ENCODE results near the gene AP1S1. TPM values are rescaled to one million over a fixed set of nuclear protein-coding genes. Genes with fewer than 3 reads are reported as not detected.

The AP1S1 gene
- total RNA-seq, 4 donors from 2014 or later = 28.2 to 44.4 (median 35.5) TPM

DNA sequence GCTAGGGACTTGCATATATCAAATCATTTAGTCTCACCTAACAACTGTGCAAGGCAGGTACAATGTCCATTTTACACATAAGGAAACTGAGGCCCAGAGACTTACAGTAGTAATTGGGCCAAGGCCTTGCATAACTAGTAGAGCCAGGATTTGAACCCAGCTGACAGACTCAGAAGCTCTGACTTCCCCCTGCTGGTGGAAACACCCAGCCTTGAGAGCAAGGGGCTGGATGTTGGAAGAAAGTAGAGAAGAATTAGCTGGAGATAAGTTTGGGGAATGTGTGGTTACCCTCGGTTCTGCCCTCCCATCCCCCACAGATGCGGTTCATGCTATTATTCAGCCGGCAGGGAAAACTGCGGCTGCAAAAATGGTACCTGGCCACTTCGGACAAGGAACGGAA lies 2.0 kb downstream of the AP1S1 start:
- intact Hi-C loops (cut with DNase I) = no loop called here
- TF ChIP-seq POLR2AphosphoS5 (IDR thresholded peaks at IDR 0.05) (no peak), EP300 (IDR thresholded peaks at IDR 0.05) (no peak), POLR2A (IDR thresholded peaks at IDR 0.05; ENCODE audit: low read depth) (no peak)
- TF ChIP-seq, protein P1, sequence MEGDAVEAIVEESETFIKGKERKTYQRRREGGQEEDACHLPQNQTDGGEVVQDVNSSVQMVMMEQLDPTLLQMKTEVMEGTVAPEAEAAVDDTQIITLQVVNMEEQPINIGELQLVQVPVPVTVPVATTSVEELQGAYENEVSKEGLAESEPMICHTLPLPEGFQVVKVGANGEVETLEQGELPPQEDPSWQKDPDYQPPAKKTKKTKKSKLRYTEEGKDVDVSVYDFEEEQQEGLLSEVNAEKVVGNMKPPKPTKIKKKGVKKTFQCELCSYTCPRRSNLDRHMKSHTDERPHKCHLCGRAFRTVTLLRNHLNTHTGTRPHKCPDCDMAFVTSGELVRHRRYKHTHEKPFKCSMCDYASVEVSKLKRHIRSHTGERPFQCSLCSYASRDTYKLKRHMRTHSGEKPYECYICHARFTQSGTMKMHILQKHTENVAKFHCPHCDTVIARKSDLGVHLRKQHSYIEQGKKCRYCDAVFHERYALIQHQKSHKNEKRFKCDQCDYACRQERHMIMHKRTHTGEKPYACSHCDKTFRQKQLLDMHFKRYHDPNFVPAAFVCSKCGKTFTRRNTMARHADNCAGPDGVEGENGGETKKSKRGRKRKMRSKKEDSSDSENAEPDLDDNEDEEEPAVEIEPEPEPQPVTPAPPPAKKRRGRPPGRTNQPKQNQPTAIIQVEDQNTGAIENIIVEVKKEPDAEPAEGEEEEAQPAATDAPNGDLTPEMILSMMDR (IDR thresholded peaks at IDR 0.05) = no peak
- H3K4me3 ChIP-seq = no peak overlapping the region

GRCh38 chr7:101156866-101157589 lies 2.8 kb downstream of the AP1S1 start:
- Histone ChIP-seq H3K27me3 (peaks cover 0 to 39% (median 7%) of the 10 kb centered on the region in 4 donors), H3K4me3 (no peak overlapping the region), H3K27ac (replicated peaks in 1 of 4) (no peak overlapping the region), H3K36me3 (peaks cover 25 to 53% (median 41%) of the 10 kb centered on the region in 4 donors), H3K4me1 (peaks cover 8 to 25% (median 16%) of the 10 kb centered on the region in 4 donors), H3K9me3 (no peaks in the 10 kb centered on the region)
- TF ChIP-seq POLR2A (IDR thresholded peaks at IDR 0.05; ENCODE audit: low read depth) (no peak), POLR2AphosphoS5 (IDR thresholded peaks at IDR 0.05) (no peak), EP300 (IDR thresholded peaks at IDR 0.05) (no peak)
- TF ChIP-seq, protein P1 (IDR thresholded peaks at IDR 0.05) = no peak
- intact Hi-C loops (cut with DNase I) = no loop called here
- 82% methylated on average over 10 of the region's 14 CpGs for WGBS
- DNase-seq (ENCODE audit: extremely low spot score) = no peak

More for the DNA sequence above, 2.0 kb downstream of the AP1S1 start:
- Histone ChIP-seq H3K9me3 (no peaks in the 10 kb centered on the region), H3K36me3 (peaks cover 25 to 46% (median 41%) of the 10 kb centered on the region in 4 donors), H3K27me3 (peaks cover 0 to 32% (median 3%) of the 10 kb centered on the region in 4 donors), H3K27ac (replicated peaks in 1 of 4) (no peak overlapping the region), H3K4me1 (peaks cover 8 to 25% (median 16%) of the 10 kb centered on the region in 4 donors)
- WGBS = 81% methylated on average over 6 of the region's 6 CpGs
- DNase-seq (ENCODE audit: extremely low spot score) = no peak

- H3K9me3 ChIP-seq = no peaks in the 10 kb centered on the region
- peaks cover 34 to 42% (median 36%) of the 10 kb centered on the region in 4 donors for H3K4me1 ChIP-seq
- peaks cover 10 to 69% (median 36%) of the 10 kb centered on the region in 4 donors for H3K27me3 ChIP-seq
- no peak overlapping the region for H3K4me3 ChIP-seq
- no peak for DNase-seq (ENCODE audit: extremely low spot score)
- WGBS = 80% methylated on average over 25 of the region's 31 CpGs
- intact Hi-C loops (cut with DNase I) = no loop called here
- H3K36me3 ChIP-seq = peaks cover 25 to 53% (median 41%) of the 10 kb centered on the region in 4 donors
- no peak overlapping the region for H3K27ac ChIP-seq (replicated peaks in 1 of 4)
- TF ChIP-seq POLR2AphosphoS5 (IDR thresholded peaks at IDR 0.05) = no peak
- no peak for TF ChIP-seq POLR2A (IDR thresholded peaks at IDR 0.05; ENCODE audit: low read depth)
- TF ChIP-seq, protein P1 (IDR thresholded peaks at IDR 0.05) = no peak
- TF ChIP-seq EP300 (IDR thresholded peaks at IDR 0.05) = no peak
These were observed 5.7 kb downstream of the AP1S1 start for GRCh38 chr7:101159696-101160674.

DNA sequence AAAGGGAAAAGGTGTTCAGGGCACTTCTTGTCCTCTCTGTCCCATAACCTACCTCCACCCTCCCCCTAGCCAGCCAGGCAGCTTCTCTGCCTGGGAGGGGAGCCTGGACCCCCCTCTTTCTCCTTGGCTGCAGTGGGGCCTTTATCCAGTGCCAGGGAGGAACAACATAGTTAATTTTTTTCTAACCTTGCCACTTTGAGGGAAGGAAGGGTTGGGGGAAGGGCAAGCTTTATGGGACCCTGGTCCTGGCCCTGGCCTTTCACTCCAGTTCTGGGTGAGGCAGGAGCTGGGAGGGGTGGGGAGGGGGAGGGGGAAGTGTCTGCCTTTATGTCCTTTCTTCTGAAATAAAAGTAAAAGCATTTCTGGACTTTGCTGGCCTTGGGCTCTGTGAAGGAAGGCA lies 6.6 kb downstream of the AP1S1 start:
- DNase-seq (ENCODE audit: extremely low spot score) = no peak
- TF ChIP-seq POLR2AphosphoS5 (IDR thresholded peaks at IDR 0.05) (no peak), EP300 (IDR thresholded peaks at IDR 0.05) (no peak), POLR2A (IDR thresholded peaks at IDR 0.05; ENCODE audit: low read depth) (no peak)
- TF ChIP-seq, protein P1 (IDR thresholded peaks at IDR 0.05) = no peak
- H3K9me3 ChIP-seq = no peaks in the 10 kb centered on the region
- peaks cover 35 to 42% (median 38%) of the 10 kb centered on the region in 4 donors for H3K4me1 ChIP-seq
- H3K27me3 ChIP-seq = peaks cover 12 to 78% (median 44%) of the 10 kb centered on the region in 4 donors
- H3K36me3 ChIP-seq = peaks cover 25 to 53% (median 41%) of the 10 kb centered on the region in 4 donors
- no peak overlapping the region for H3K27ac ChIP-seq (replicated peaks in 1 of 4)
- intact Hi-C loops (cut with DNase I) = no loop called here
- no peak overlapping the region for H3K4me3 ChIP-seq

Measured in esophagus muscularis mucosa (tissue), 4 donors.